HG02763 (cell line): ENCODE data around the gene TMEM39A.

Experiments used
- ATAC-seq: cut with Tn5 transposase; IDR thresholded peaks from one replicate; pipeline ENCODE4 v1.9.1; 2021; ENCODE audit warnings: mild to moderate bottlenecking, moderate library complexity; ENCODE audit not compliant: unreplicated experiment

The TMEM39A gene

GRCh38 chr3:119463171-119464169 lies at the start of gene TMEM39A:
Gene TMEM39A, minus strand, starts transcription at chr3:119463615. Its CDS starts 1,541 bp downstream, at chr3:119462074.
- ATAC-seq = peak; percentile 91

- no peak for ATAC-seq
Observed at GRCh38 chr3:119510690-119511089, 47.3 kb upstream of the TMEM39A start.

GRCh38 chr3:119508172-119508845 lies 44.9 kb upstream of the TMEM39A start:
- ATAC-seq = peak; percentile 47

GRCh38 chr3:119507404-119507803 lies 44.0 kb upstream of the TMEM39A start:
- ATAC-seq = no peak

GRCh38 chr3:119506631-119507030 lies 43.2 kb upstream of the TMEM39A start:
- no peak for ATAC-seq

GRCh38 chr3:119500901-119501300 lies 37.5 kb upstream of the TMEM39A start:
- ATAC-seq = no peak

- no peak for ATAC-seq
Observed at GRCh38 chr3:119500265-119500664, 36.9 kb upstream of the TMEM39A start.

GRCh38 chr3:119498186-119499011 lies 35.0 kb upstream of the TMEM39A start, which contains the start of gene TIMMDC1:
Gene TIMMDC1, plus strand, starts transcription at chr3:119498547. Its CDS starts 187 bp downstream, at chr3:119498734.
- peak; percentile 98 for ATAC-seq

GRCh38 chr3:119497820-119498185 lies 34.4 kb upstream of the TMEM39A start:
- ATAC-seq = no peak

- ATAC-seq = no peak
Observed at GRCh38 chr3:119494597-119494996, 31.2 kb upstream of the TMEM39A start.

- ATAC-seq = no peak
Observed at GRCh38 chr3:119492810-119493209, 29.4 kb upstream of the TMEM39A start.

- no peak for ATAC-seq
Observed at GRCh38 chr3:119492128-119492527, 28.7 kb upstream of the TMEM39A start.

GRCh38 chr3:119490153-119490552 lies 26.7 kb upstream of the TMEM39A start:
- no peak for ATAC-seq

- ATAC-seq = no peak
Observed at GRCh38 chr3:119485563-119485962, 22.1 kb upstream of the TMEM39A start.

- no peak for ATAC-seq
Observed at GRCh38 chr3:119483101-119483500, 19.7 kb upstream of the TMEM39A start.

GRCh38 chr3:119481079-119481478 lies 17.7 kb upstream of the TMEM39A start:
- no peak for ATAC-seq

GRCh38 chr3:119470866-119471265 lies 7.5 kb upstream of the TMEM39A start:
- no peak for ATAC-seq

GRCh38 chr3:119469418-119470189 lies 6.2 kb upstream of the TMEM39A start:
- ATAC-seq = no peak

- no peak for ATAC-seq
Observed at GRCh38 chr3:119468041-119468440, 4.6 kb upstream of the TMEM39A start.

- no peak for ATAC-seq
Observed at GRCh38 chr3:119457246-119457645, 6.2 kb downstream of the TMEM39A start.
